Cardiac muscle cell (in vitro differentiated cells and primary cell): ENCODE results near the gene SMAD7. TPM values are rescaled to one million over a fixed set of nuclear protein-coding genes. Genes with fewer than 3 reads are reported as not detected.
"Not testable (repeated sequence)": the region's sequence is repeated elsewhere in the genome, so short reads cannot be mapped to it uniquely, and the experiment has no call there.

Experiments used
- DNase-seq, 2 donors: peaks; one replicate each; pipeline versions ENCODE4 v3.0.0 to v3.0.0-alpha.2; 2010 to 2017; ENCODE audit warnings: low read depth in 1 of 2, low spot score in 1 of 2
- H3K27ac ChIP-seq: fragments of 200-600 bp; sonication (generic); 2 replicates; pipeline ENCODE4 v1.5.1; 2016
- H3K27me3 ChIP-seq: fragments of 200-600 bp; sonication (generic); 2 replicates; pipeline ENCODE4 v1.6.0; 2016; ENCODE audit warnings: control low read depth
- H3K36me3 ChIP-seq: fragments of 200-600 bp; sonication (generic); 2 replicates; pipeline ENCODE4 v1.5.1; 2016; ENCODE audit warnings: control low read depth
- H3K4me1 ChIP-seq: fragments of 200-600 bp; sonication (generic); 2 replicates; pipeline ENCODE4 v1.8.1; 2017; ENCODE audit warnings: low read depth, mild to moderate bottlenecking, mixed run types
- H3K4me3 ChIP-seq: fragments of 200-600 bp; sonication (generic); 2 replicates; pipeline ENCODE4 v1.5.1; 2016; ENCODE audit warnings: mild to moderate bottlenecking
- H3K9me3 ChIP-seq: fragments of 200-600 bp; sonication (generic); 2 replicates; pipeline ENCODE4 v1.5.1; 2017; ENCODE audit warnings: low read depth, mild to moderate bottlenecking, control low read depth
- polyA plus RNA-seq: library from polyadenylated mRNA; unstranded; fragments of >200 nt; fragmentation: Nextera tagmentation; extraction: Ambion mirVana; gene quantifications from 2 replicates; pipeline ENCODE4 v1.2.1, GENCODE V29; 2016
- total RNA-seq: library from RNA; depleted of rRNA; stranded (reverse); fragments of >200 nt; gene quantifications from 2 replicates; pipeline ENCODE4 v1.2.3, GENCODE V29; 2016
- TF ChIP-seq, protein P1 (sequence below): IDR thresholded peaks from 2 replicates; pipeline ENCODE4 v1.5.1; 2012; ENCODE audit warnings: low read depth, mild to moderate bottlenecking, low read length

The SMAD7 gene
- total and polyA plus RNA-seq, 2 experiments from 2014 or later, result 60.1 to 129 TPM

DNA sequence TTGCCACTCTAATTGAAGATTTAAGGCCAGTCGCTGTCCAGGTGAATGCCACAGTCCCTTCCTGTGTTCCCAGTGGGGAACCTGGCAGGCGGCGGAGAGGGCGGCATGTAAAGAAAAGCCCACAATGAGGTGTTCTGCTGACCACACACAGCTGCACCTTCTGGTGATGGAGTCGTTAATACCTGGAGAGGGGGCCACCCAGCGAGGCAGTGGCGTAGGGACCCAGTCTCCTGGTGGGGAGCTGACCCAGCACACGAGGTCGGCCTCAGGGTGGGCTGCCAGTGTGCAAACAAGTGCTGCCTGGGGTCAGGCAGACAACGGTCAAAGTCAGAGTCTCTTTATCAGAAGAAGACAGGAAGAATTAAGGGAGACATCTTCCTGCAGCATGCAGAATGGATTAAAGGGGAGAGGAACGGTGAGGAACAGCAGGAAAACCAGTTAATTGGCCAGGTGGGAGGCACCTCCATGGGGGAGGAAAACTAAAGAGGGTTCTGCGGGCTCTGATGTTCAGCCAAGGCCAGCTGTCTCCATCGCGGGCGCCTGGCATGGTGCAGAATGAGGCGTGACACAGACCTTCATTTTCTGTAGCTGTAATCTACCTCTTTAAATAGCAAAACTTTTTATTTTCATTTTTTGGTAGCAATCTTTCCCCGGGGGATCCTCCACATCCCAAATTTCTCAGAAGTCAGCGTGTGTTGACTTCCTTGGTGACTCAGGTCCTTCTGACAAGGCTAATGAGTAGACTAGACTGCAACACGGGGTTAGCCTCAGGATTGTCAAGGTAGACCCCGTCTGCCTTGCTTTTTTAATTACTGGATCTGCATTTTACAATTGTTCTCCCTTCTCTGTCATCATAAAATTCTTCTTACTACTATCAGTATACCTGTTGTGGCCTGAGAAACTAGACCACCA, 78.3 kb downstream of the SMAD7 start:
- H3K4me1 ChIP-seq, result no peaks in the 10 kb centered on the region
- H3K9me3 ChIP-seq, result no peaks in the 10 kb centered on the region
- TF ChIP-seq, protein P1, sequence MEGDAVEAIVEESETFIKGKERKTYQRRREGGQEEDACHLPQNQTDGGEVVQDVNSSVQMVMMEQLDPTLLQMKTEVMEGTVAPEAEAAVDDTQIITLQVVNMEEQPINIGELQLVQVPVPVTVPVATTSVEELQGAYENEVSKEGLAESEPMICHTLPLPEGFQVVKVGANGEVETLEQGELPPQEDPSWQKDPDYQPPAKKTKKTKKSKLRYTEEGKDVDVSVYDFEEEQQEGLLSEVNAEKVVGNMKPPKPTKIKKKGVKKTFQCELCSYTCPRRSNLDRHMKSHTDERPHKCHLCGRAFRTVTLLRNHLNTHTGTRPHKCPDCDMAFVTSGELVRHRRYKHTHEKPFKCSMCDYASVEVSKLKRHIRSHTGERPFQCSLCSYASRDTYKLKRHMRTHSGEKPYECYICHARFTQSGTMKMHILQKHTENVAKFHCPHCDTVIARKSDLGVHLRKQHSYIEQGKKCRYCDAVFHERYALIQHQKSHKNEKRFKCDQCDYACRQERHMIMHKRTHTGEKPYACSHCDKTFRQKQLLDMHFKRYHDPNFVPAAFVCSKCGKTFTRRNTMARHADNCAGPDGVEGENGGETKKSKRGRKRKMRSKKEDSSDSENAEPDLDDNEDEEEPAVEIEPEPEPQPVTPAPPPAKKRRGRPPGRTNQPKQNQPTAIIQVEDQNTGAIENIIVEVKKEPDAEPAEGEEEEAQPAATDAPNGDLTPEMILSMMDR, result no peak
- H3K36me3 ChIP-seq, result no peaks in the 10 kb centered on the region
- H3K27me3 ChIP-seq, result no peaks in the 10 kb centered on the region
- no peak overlapping the region for H3K4me3 ChIP-seq
- H3K27ac ChIP-seq, result no peak overlapping the region
- DNase-seq, result no peak

DNA sequence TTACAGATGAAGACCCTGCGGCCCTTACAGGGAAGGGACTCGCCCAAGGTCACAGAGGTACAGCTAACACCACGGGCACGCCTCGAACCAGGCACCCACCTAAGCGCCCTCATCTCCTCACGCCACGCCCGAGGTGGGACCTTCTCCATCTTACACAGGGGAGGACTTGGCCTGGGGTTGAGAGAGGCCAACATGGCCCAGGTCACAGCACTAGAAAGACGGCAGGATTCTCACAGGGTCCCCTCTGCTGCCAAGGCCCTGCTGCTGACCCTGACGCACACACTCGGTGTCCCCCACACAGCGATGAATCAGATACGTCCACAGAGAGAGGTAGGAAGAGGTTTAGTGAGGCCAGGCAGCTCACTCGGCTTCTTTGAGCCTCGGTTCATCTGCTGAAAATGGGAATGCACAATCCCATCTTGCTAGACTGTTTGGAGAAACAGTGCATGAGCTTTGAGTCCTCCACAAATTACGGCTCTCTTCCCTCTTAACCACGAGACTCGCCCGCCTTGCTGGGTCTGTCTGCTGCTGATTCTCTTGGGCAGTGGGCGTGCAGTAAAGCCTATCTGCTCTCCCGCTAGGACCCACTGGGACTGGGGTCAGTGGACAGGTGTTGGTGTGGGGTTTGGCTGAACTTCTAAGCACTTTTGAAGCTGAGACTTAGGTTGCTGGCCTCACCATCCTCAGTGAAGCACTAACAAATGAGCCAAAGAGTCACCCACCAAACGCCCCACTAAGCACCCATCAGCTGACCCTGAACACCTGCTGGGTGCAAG, 79.2 kb downstream of the SMAD7 start:
- no peaks in the 10 kb centered on the region for H3K4me1 ChIP-seq
- H3K27me3 ChIP-seq, result no peaks in the 10 kb centered on the region
- no peaks in the 10 kb centered on the region for H3K9me3 ChIP-seq
- no peak overlapping the region for H3K27ac ChIP-seq
- TF ChIP-seq, protein P1, result no peak
- DNase-seq, result no peak
- no peaks in the 10 kb centered on the region for H3K36me3 ChIP-seq
- no peak overlapping the region for H3K4me3 ChIP-seq

DNA sequence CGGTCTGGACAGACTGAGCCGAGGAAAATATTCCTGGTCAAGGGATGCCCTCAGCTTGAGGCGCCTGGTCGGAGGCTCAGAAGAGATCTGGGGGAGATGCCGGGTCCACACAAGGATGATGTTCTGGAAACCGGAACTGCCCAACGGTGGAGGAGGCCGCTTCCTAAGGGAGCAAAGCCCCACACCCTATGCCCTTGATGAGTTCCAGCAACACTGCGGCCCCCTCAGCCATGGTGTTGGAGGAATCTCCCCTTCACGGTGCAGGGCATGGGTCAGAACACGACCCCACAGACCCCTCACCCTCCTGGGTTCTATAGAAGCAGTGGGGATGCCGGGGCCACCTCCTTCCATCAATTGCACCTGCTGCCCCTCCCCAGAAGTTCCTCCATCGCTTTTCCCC, 79.8 kb downstream of the SMAD7 start:
- H3K36me3 ChIP-seq, H3K27me3 ChIP-seq, DNase-seq, H3K9me3 ChIP-seq, H3K27ac ChIP-seq, H3K4me3 ChIP-seq, H3K4me1 ChIP-seq: not testable (repeated sequence)
